A673 (cell line): Measurements from ENCODE around the gene VPS35.

Experiments
- EZH2 ChIP-seq: fragments of 200-600 bp; sonication (generic); IDR thresholded peaks from 2 replicates; pipeline ENCODE4 v1.6.1; 2017; ENCODE audit warnings: borderline replicate concordance, low read depth, mild to moderate bottlenecking, mixed read lengths, antibody characterized with exemption, low read length; ENCODE audit not compliant: poor library complexity, severe bottlenecking
- TF ChIP-seq, protein P1 (sequence below): fragments of 300-800, 200-600 bp; sonication (generic); conservative IDR thresholded peaks from 2 replicates; pipeline ENCODE4 v1.5.1; 2017; ENCODE audit warnings: low read depth, mild to moderate bottlenecking, antibody characterized with exemption, low read length, moderate library complexity, mixed read lengths

DNA sequence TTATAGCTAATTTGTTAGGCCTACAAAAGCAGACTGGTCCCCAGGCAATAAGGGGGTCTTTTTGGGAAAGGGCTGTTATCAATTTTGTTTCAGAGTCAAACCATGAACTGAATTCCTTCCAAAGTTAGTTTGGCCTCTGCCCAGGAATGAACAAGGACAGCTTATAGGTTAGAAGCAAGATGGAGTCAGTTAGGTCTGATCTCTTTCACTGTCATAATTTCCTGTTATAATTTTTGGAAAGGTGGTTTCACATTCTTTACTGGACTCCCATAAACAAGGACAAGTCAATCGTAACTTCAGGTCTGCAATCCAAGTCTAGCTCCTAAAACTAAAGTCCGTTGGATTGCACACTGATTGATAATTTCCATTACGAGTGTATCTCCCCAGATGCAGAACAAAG lies 37.7 kb downstream of the VPS35 start:
- TF ChIP-seq, protein P1, sequence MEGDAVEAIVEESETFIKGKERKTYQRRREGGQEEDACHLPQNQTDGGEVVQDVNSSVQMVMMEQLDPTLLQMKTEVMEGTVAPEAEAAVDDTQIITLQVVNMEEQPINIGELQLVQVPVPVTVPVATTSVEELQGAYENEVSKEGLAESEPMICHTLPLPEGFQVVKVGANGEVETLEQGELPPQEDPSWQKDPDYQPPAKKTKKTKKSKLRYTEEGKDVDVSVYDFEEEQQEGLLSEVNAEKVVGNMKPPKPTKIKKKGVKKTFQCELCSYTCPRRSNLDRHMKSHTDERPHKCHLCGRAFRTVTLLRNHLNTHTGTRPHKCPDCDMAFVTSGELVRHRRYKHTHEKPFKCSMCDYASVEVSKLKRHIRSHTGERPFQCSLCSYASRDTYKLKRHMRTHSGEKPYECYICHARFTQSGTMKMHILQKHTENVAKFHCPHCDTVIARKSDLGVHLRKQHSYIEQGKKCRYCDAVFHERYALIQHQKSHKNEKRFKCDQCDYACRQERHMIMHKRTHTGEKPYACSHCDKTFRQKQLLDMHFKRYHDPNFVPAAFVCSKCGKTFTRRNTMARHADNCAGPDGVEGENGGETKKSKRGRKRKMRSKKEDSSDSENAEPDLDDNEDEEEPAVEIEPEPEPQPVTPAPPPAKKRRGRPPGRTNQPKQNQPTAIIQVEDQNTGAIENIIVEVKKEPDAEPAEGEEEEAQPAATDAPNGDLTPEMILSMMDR = no peak
- no peak for TF ChIP-seq EZH2
